Measurements from ENCODE around the gene MROH7.

MROH7 gene

GRCh38 chr1:54744696-54745095 lies 103.1 kb downstream of the MROH7 start:
- no peak for DNase-seq

- no peak for DNase-seq
Measured at GRCh38 chr1:54745274-54745673, 103.7 kb downstream of the MROH7 start.

GRCh38 chr1:54745864-54746263 lies 104.3 kb downstream of the MROH7 start:
- DNase-seq = no peak

- no peak for DNase-seq
Measured at GRCh38 chr1:54748094-54748835, 106.7 kb downstream of the MROH7 start.

GRCh38 chr1:54750596-54750995 lies 109.0 kb downstream of the MROH7 start:
- no peak for DNase-seq

DNA sequence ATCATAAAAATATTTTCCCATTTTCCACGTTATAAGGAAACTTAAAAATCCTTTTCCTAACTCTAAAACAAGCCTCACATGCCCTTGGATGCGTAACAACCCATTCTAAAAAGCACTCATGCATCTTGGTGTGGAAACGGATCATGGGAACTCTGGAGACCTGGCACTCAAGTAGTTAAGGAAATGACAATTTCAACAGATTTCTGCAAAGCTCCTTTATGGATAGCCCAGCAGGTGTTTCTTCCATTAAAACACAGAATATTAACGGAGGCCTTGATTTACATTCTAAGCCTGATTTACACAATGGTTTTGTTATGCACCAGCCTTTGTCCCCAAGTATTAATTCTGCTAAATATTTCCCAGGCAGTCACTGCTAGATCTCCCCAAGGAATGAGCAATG lies 109.8 kb downstream of the MROH7 start:
- no peak for DNase-seq

DNA sequence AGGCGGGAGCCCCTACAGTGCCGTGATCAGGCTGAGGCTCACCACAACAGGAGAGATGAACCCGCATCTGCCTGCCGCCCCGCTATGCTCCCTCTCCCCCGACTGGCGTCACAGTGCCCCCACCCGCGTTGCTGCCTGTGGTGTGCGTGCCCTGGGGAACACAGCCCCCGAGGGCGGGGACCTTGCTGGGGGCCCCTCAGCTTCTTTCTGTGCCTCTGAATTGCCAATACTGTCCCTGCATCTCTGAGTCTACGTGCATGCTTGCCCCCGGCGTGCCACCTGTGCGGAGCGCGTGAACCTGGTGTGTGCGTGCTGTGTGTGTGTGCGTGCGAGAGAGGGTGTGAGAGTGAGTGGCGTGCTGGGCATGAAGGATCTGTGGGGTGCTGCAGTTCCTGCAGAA lies 112.5 kb downstream of the MROH7 start:
- DNase-seq = no peak

DNA sequence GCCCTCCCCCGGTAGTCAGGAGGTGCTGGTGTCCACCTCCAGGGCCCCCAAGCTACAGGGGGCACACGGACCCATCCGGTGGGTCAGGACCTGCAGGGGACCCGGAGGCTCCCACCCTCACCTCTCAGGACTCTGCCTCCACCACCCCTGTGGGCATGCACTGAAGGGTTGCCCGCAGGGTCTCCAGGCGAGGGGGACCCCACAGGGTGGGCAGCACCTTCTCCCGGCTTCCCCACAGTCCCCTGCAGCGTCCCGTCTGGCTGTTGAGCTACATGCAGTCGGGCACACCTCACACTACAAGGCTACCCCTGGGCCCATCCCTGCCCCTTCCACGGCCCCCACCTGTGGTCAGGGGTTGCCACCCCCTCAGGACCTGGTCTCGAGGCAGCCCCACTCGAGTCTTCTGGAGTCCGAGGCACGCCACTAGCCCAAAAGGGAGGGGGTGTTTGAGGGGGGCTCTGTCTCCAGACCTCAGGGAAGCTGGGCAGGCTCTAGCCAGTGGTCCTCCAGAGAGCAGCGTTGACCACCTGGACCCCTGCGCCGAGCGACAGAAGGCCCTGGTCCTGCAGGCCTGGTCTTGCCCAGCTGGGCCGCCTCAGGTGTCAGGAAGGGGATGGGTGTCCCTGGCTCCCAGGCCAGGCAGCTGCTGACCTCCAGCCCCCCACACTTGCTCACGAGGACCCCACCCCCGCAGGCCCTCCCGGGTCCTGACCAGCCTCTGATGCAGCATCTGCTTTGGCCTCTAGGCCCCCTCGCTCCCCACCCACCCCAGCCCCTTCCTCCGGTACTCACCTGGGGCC lies 113.1 kb downstream of the MROH7 start:
- DNase-seq = no peak

DNA sequence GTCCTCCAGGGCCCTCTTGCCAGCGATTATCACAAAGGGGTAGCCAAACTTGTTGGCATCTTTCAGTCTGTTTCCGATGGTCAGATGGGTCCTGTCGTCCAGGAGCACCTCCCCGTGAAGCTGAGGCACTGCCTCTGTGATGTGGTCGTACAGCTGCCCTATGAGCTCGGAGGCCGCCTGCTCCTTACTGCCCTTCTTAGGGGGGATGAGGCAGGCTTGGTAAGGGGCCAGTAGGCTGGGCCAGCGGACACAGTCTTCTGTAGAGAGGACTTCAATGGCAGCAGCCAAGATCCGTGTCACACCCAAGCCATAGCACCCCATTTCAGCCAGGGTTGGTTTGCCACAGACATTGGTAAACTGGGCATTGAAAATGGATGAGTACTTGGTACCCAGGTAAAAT lies 116.2 kb downstream of the MROH7 start:
- DNase-seq = no peak

- DNase-seq = no peak
Measured at GRCh38 chr1:54758678-54759348, 117.2 kb downstream of the MROH7 start.
